Effector CD8-positive, alpha-beta T cell (primary cell): ENCODE data around the gene ZNF728.
"Not testable (repeated sequence)": the region's sequence is repeated elsewhere in the genome, so short reads cannot be mapped to it uniquely, and the experiment has no call there.

ENCODE experiments used
- DNase-seq: peaks from one replicate; lab custom pipeline; 2025; lab: John Stamatoyannopoulos, UW
- total RNA-seq, 4 experiments: gene quantifications; one replicate each; lab custom pipeline; 2026; lab: John Stamatoyannopoulos, UW

ZNF728 gene
- 0 reads per million in 4 experiments for total RNA-seq

GRCh38 chr19:23002690-23003422 is at the start of gene ZNF728:
Gene ZNF728 (minus strand): TSS chr19:23003176. CDS start chr19:23003030, 146 bp downstream.
- no peak for DNase-seq

- no peak for DNase-seq
These were observed 49.4 kb upstream of the ZNF728 start for GRCh38 chr19:23052349-23052748.

- no peak for DNase-seq
These were observed 46.3 kb upstream of the ZNF728 start for GRCh38 chr19:23049256-23049655.

GRCh38 chr19:23046743-23047142 is 43.8 kb upstream of the ZNF728 start:
- no peak for DNase-seq

GRCh38 chr19:23033721-23034120 is 30.7 kb upstream of the ZNF728 start:
- no peak for DNase-seq

- DNase-seq, result no peak
These were observed 12.7 kb upstream of the ZNF728 start for GRCh38 chr19:23015660-23016059.

- DNase-seq, result not testable (repeated sequence)
These were observed 8.0 kb downstream of the ZNF728 start for GRCh38 chr19:22994957-22995356.

- DNase-seq, result no peak
These were observed 26.7 kb downstream of the ZNF728 start for GRCh38 chr19:22976248-22976647.

- not testable (repeated sequence) for DNase-seq
These were observed 27.3 kb downstream of the ZNF728 start for GRCh38 chr19:22975546-22976136.

- no peak for DNase-seq
These were observed 57.4 kb downstream of the ZNF728 start for GRCh38 chr19:22945560-22945959.

GRCh38 chr19:22935151-22935550 is 67.8 kb downstream of the ZNF728 start:
- no peak for DNase-seq

- DNase-seq, result not testable (repeated sequence)
These were observed 75.4 kb downstream of the ZNF728 start for GRCh38 chr19:22927576-22927975.

- not testable (repeated sequence) for DNase-seq
These were observed 77.8 kb downstream of the ZNF728 start for GRCh38 chr19:22925181-22925580.
